NT2/D1 (cell line): Measurements from ENCODE around the gene RAB3A.

Source experiments
- SUZ12 ChIP-seq: IDR thresholded peaks from 2 replicates; pipeline ENCODE4 v1.6.1; 2011; ENCODE audit not compliant: insufficient read length, insufficient read depth; ENCODE audit errors: extremely low read depth
- ZNF274 ChIP-seq: IDR thresholded peaks from 2 replicates; pipeline ENCODE4 v1.6.1; 2011; ENCODE audit warnings: mild to moderate bottlenecking, low read depth, low read length

DNA sequence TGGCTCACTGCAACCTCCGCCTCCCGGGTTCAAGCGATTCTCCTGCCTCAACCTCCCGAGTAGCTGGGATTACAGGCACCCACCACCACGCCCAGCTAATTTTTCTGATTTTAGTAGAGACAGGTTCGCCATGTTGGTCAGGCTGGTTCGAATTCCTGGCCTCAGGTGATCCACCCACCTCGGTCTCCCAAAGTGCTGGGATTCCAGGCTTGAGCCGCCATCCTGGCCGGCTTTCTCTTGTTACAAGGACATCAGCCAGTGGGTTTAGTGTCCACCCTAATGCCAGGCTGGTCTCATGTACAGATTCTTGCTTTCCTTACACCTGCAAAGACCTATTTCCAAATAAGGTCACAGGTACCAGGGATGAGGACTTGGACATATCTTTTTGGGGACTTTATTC lies 44.0 kb downstream of the RAB3A start:
- TF ChIP-seq ZNF274 (no peak), SUZ12 (no peak)
